ENCODE measurements around the gene RLN2. TPM values are rescaled to one million over a fixed set of nuclear protein-coding genes. Genes with fewer than 3 reads are reported as not detected.

The RLN2 gene
- total RNA-seq, 6 experiments from 2014 or later = not detected

GRCh38 chr9:5288591-5288990, 15.9 kb downstream of the RLN2 start:
- 10% methylated on average over 1 of the region's 1 CpG for WGBS (ENCODE audit: insufficient coverage, low coverage, low lambda C conversion rate, missing lambda C conversion rate)
- ATAC-seq (peak in 1 of 4 donors; percentile 42), DNase-seq (no peak)
- Histone ChIP-seq H3K27me3 (peaks cover 0 to 8% of the 10 kb centered on the region in 2 donors), H3K4me3 (no peak overlapping the region), H3K4me1 (no peaks in the 10 kb centered on the region), H3K9me3 (no peaks in the 10 kb centered on the region), H3K36me3 (no peaks in the 10 kb centered on the region), H3K27ac (no peak overlapping the region)
- TF ChIP-seq, protein P1, sequence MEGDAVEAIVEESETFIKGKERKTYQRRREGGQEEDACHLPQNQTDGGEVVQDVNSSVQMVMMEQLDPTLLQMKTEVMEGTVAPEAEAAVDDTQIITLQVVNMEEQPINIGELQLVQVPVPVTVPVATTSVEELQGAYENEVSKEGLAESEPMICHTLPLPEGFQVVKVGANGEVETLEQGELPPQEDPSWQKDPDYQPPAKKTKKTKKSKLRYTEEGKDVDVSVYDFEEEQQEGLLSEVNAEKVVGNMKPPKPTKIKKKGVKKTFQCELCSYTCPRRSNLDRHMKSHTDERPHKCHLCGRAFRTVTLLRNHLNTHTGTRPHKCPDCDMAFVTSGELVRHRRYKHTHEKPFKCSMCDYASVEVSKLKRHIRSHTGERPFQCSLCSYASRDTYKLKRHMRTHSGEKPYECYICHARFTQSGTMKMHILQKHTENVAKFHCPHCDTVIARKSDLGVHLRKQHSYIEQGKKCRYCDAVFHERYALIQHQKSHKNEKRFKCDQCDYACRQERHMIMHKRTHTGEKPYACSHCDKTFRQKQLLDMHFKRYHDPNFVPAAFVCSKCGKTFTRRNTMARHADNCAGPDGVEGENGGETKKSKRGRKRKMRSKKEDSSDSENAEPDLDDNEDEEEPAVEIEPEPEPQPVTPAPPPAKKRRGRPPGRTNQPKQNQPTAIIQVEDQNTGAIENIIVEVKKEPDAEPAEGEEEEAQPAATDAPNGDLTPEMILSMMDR (IDR thresholded peaks at IDR 0.05) = no peak
- TF ChIP-seq POLR2A (IDR thresholded peaks at IDR 0.05) = no peak
- intact Hi-C loops (cut with DNase I) = no loop called here

DNA sequence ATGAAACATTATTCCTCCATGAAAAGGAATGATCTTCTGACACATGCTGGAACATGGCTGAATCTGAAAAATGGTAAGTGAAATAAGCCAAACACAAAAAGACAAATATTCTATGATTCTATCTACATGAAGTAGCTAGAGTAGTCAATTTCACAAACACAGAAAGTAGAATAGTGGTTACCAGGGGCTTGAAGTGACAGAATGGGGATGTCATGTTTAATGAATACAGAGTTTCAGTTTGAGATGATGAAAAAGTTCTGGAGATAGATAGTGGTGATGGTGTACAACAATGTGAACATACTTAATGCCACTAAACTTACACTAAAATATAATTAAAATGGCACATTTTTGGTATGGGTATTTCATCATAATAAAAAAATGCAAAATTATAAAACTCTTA, 18.3 kb downstream of the RLN2 start:
- Histone ChIP-seq H3K9me3 (no peaks in the 10 kb centered on the region), H3K4me3 (no peak overlapping the region), H3K27me3 (peaks cover 0 to 8% of the 10 kb centered on the region in 2 donors), H3K36me3 (no peaks in the 10 kb centered on the region), H3K27ac (no peak overlapping the region), H3K4me1 (no peaks in the 10 kb centered on the region)
- ATAC-seq (no peak), DNase-seq (no peak)
- no peak for TF ChIP-seq POLR2A (IDR thresholded peaks at IDR 0.05)
- intact Hi-C loops (cut with DNase I) = no loop called here

DNA sequence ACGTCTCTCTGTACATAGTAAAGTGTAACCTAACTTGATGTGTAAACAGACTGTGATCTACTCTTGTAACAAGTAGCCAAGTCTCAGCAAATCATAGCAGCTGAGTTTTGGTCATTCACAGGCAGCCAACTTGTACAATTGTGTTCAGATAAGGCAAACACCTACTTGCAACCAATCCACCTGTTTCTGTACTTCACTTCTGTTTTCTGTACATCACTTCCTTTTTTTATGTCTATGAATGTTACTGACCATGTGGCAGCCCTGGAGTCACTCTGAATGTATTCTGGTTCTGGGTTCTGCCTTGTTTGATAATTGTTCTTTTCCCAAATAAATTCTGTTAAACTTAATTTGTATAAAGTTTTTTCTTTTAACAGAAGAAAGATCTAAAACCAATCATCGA, 26.0 kb downstream of the RLN2 start:
- WGBS (ENCODE audit: insufficient coverage, low coverage, low lambda C conversion rate, missing lambda C conversion rate) = 38% methylated on average over 2 of the region's 2 CpGs
- ATAC-seq = no peak

DNA sequence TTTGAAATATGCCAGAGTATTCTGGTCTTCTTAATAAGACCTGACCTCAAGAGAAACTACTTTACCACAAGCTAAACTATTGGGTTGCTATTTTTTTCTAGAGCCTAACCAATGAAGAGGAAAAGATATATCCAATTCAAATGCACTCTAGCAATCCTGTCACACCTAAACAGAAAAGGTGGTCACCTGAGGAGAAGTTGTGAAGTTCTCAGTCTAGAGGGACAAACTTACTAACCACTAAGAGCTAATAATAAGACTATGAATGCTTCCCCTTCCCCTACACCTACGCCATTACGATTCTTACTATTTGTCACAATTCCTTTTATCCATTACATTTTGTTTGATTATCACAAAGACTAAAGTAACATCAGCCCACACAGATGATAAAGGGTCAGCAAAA, 29.7 kb downstream of the RLN2 start:
- no peaks in the 10 kb centered on the region for H3K36me3 ChIP-seq
- no peak for DNase-seq
- intact Hi-C loops (cut with DNase I) = no loop called here
- TF ChIP-seq, protein P1 (IDR thresholded peaks at IDR 0.05) = no peak
- no peak for TF ChIP-seq POLR2A (IDR thresholded peaks at IDR 0.05)
- H3K27me3 ChIP-seq = no peaks in the 10 kb centered on the region
- no peak overlapping the region for H3K27ac ChIP-seq
- WGBS (ENCODE audit: insufficient coverage, low coverage, low lambda C conversion rate, missing lambda C conversion rate) = 85% methylated on average over 2 of the region's 2 CpGs
- ATAC-seq = no peak
- H3K4me3 ChIP-seq = no peak overlapping the region
- no peaks in the 10 kb centered on the region for H3K4me1 ChIP-seq
- peaks cover 0 to 3% (median 0%) of the 10 kb centered on the region in 4 donors for H3K9me3 ChIP-seq

More for the DNA sequence above, 26.0 kb downstream of the RLN2 start:
- Histone ChIP-seq H3K36me3 (no peaks in the 10 kb centered on the region), H3K4me3 (no peak overlapping the region), H3K27me3 (no peaks in the 10 kb centered on the region), H3K27ac (no peak overlapping the region), H3K9me3 (peaks cover 0 to 3% (median 0%) of the 10 kb centered on the region in 4 donors), H3K4me1 (no peaks in the 10 kb centered on the region)
- TF ChIP-seq POLR2A (IDR thresholded peaks at IDR 0.05) = no peak
- TF ChIP-seq, protein P1 (IDR thresholded peaks at IDR 0.05) = no peak
- intact Hi-C loops (cut with DNase I) = no loop called here
- no peak for DNase-seq

DNA sequence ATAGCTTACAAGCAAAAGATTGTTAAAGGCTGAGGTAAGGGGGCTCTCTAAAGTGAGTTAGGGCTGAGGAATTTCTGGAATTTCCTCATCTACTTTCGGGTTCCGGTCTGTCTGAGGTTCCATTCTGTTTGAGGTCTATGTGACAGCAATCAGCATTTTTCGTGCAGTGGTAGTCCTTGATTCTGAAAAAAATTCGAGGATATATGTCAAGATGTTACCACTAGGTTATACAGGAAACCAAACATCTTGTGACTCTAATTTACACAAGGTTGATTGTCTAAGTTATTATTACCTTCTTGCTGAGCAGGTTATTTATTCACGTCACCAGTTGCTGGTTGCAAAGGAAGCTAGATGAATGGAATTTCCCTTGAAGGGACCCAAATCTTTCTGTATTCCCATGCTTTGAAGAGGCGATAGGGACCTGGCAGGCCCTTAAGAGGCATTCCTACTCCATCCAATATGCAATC, 35.2 kb downstream of the RLN2 start:
- Histone ChIP-seq H3K4me1 (no peaks in the 10 kb centered on the region), H3K27me3 (no peaks in the 10 kb centered on the region), H3K4me3 (no peak overlapping the region), H3K27ac (no peak overlapping the region), H3K9me3 (no peaks in the 10 kb centered on the region), H3K36me3 (no peaks in the 10 kb centered on the region)
- ATAC-seq = peak in 2 of 4 donors; percentile 29 to 73
- TF ChIP-seq, protein P1 (IDR thresholded peaks at IDR 0.05) = no peak
- no peak for TF ChIP-seq POLR2A (IDR thresholded peaks at IDR 0.05)
- intact Hi-C loops (cut with DNase I) = no loop called here
- WGBS (ENCODE audit: insufficient coverage, low coverage, low lambda C conversion rate, missing lambda C conversion rate) = 52% methylated on average over 6 of the region's 6 CpGs
- no peak for DNase-seq

All from right lobe of liver (tissue), 6 donors.